H9 (cell line): Measurements from ENCODE around the gene UST. TPM values are rescaled to one million over a fixed set of nuclear protein-coding genes. Genes with fewer than 3 reads are reported as not detected.

Source experiments
- DNase-seq: peaks from one replicate; pipeline ENCODE4 v3.0.0-alpha.2; 2017
- H2AFZ ChIP-seq: one replicate; pipeline ENCODE4 v1.6.1; 2013; ENCODE audit warnings: mild to moderate bottlenecking, low read length, control low read depth, moderate library complexity
- H2AK5ac ChIP-seq: 2 replicates; pipeline ENCODE4 v1.6.1; 2013; ENCODE audit warnings: low read length, control low read depth, mixed read lengths; ENCODE audit not compliant: insufficient read length
- H2BK120ac ChIP-seq: one replicate; pipeline ENCODE4 v1.6.1; 2013; ENCODE audit warnings: low read depth, mild to moderate bottlenecking, low read length, control low read depth, inconsistent platforms; ENCODE audit not compliant: poor library complexity, severe bottlenecking
- H2BK12ac ChIP-seq: 2 replicates; pipeline ENCODE4 v1.6.1; 2013; ENCODE audit warnings: low read length, control low read depth, mixed read lengths, low read depth; ENCODE audit not compliant: insufficient read length
- H2BK15ac ChIP-seq: 2 replicates; pipeline ENCODE4 v1.6.1; 2013; ENCODE audit warnings: low read depth, low read length, control low read depth
- H2BK20ac ChIP-seq: one replicate; pipeline ENCODE4 v1.6.1; 2013; ENCODE audit warnings: low read depth, mild to moderate bottlenecking, low read length, control low read depth, inconsistent platforms; ENCODE audit not compliant: poor library complexity, severe bottlenecking
- H2BK5ac ChIP-seq: 2 replicates; pipeline ENCODE4 v1.6.1; 2013; ENCODE audit warnings: low read length, control low read depth, mixed read lengths; ENCODE audit not compliant: insufficient read length
- H3K14ac ChIP-seq: 2 replicates; pipeline ENCODE4 v1.6.1; 2013; ENCODE audit warnings: low read length, control low read depth; ENCODE audit not compliant: insufficient read depth
- H3K18ac ChIP-seq: 2 replicates; pipeline ENCODE4 v1.6.1; 2013; ENCODE audit warnings: low read depth, mild to moderate bottlenecking, mixed read lengths, low read length, control low read depth; ENCODE audit not compliant: insufficient read length
- H3K23ac ChIP-seq: 2 replicates; pipeline ENCODE4 v1.6.1; 2013; ENCODE audit warnings: low read length, control low read depth, mixed read lengths, low read depth; ENCODE audit not compliant: insufficient read length
- H3K23me2 ChIP-seq: 2 replicates; pipeline ENCODE4 v1.6.1; 2013; ENCODE audit warnings: low read depth, mild to moderate bottlenecking, mixed read lengths, low read length, control low read depth; ENCODE audit not compliant: insufficient read length, poor library complexity, severe bottlenecking
- H3K27ac ChIP-seq: 2 replicates; pipeline ENCODE4 v1.5.1; 2013; ENCODE audit warnings: low read length, control low read depth, mixed read lengths, low read depth; ENCODE audit not compliant: insufficient read length
- H3K27me3 ChIP-seq: 2 replicates; pipeline ENCODE4 v1.6.1; 2013; ENCODE audit warnings: low read length, control low read depth, inconsistent platforms; ENCODE audit not compliant: insufficient read depth
- H3K4ac ChIP-seq: 2 replicates; pipeline ENCODE4 v1.6.1; 2013; ENCODE audit warnings: low read depth, mild to moderate bottlenecking, control low read depth, inconsistent platforms, low read length, moderate library complexity
- H3K4me1 ChIP-seq: 2 replicates; pipeline ENCODE4 v1.6.1; 2013; ENCODE audit warnings: low read length, control low read depth, inconsistent platforms; ENCODE audit not compliant: insufficient read depth
- H3K4me2 ChIP-seq: 2 replicates; pipeline ENCODE4 v1.6.1; 2013; ENCODE audit warnings: low read length, control low read depth, mixed read lengths; ENCODE audit not compliant: insufficient read length, insufficient read depth
- H3K56ac ChIP-seq: 2 replicates; pipeline ENCODE4 v1.6.1; 2013; ENCODE audit warnings: low read depth, mild to moderate bottlenecking, mixed read lengths, low read length, control low read depth; ENCODE audit not compliant: insufficient read length
- H3K79me1 ChIP-seq: 2 replicates; pipeline ENCODE4 v1.6.1; 2013; ENCODE audit warnings: low read depth, mild to moderate bottlenecking, moderate library complexity, low read length, control low read depth, inconsistent platforms; ENCODE audit not compliant: insufficient read depth, poor library complexity, severe bottlenecking
- H3K79me2 ChIP-seq: 2 replicates; pipeline ENCODE4 v1.6.1; 2013; ENCODE audit warnings: low read length, control low read depth, inconsistent platforms; ENCODE audit not compliant: insufficient read depth
- H3K9ac ChIP-seq: 2 replicates; pipeline ENCODE4 v1.6.1; 2013; ENCODE audit warnings: low read length, control low read depth, mixed read lengths; ENCODE audit not compliant: insufficient read length; ENCODE audit errors: extremely low read depth
- H3K9me3 ChIP-seq: one replicate; pipeline ENCODE4 v1.6.1; 2013; ENCODE audit warnings: low read depth, low read length, inconsistent platforms; ENCODE audit not compliant: control insufficient read depth
- H3T11ph ChIP-seq: one replicate; pipeline ENCODE4 v1.6.1; 2013; ENCODE audit warnings: mild to moderate bottlenecking, low read length, control low read depth, inconsistent platforms
- H4K20me1 ChIP-seq: one replicate; pipeline ENCODE4 v1.6.1; 2013; ENCODE audit not compliant: control insufficient read depth, insufficient read length, insufficient read depth
- H4K5ac ChIP-seq: 2 replicates; pipeline ENCODE4 v1.6.1; 2013; ENCODE audit warnings: low read depth, mild to moderate bottlenecking, mixed read lengths, low read length, control low read depth; ENCODE audit not compliant: insufficient read length
- H4K8ac ChIP-seq: replicated peaks from 2 replicates; pipeline ENCODE4 v1.6.1; 2013; ENCODE audit warnings: low read length, control low read depth, mixed read lengths, low read depth; ENCODE audit not compliant: insufficient read length
- H4K91ac ChIP-seq: 2 replicates; pipeline ENCODE4 v1.6.1; 2013; ENCODE audit warnings: low read depth, mild to moderate bottlenecking, moderate library complexity, mixed read lengths, low read length, control low read depth; ENCODE audit not compliant: insufficient read length
- H3K27ac Mint-ChIP-seq, 3 experiments: 2 replicates in 2 of 3; 3 replicates in 1 of 3; pipeline ENCODE4 v1.8.0; 2020 to 2021; ENCODE audit warnings: mixed read lengths in 3 of 3, mild to moderate bottlenecking in 1 of 3, moderate library complexity in 1 of 3
- H3K27me3 Mint-ChIP-seq: 2 replicates; pipeline ENCODE4 v1.8.0; 2021; ENCODE audit warnings: low read depth, mild to moderate bottlenecking, moderate library complexity, mixed read lengths
- H3K36me3 Mint-ChIP-seq, 3 experiments: 2 replicates in 2 of 3; 3 replicates in 1 of 3; pipeline ENCODE4 v1.8.0; 2020 to 2021; ENCODE audit warnings: low read depth in 3 of 3, mixed read lengths in 3 of 3; ENCODE audit not compliant: insufficient read depth in 1 of 3
- H3K4me1 Mint-ChIP-seq, 2 experiments: 2 replicates each; pipeline ENCODE4 v1.8.0; 2020; ENCODE audit warnings: mixed read lengths in 2 of 2
- H3K4me3 Mint-ChIP-seq, 2 experiments: 2 replicates in 1 of 2; 3 replicates in 1 of 2; pipeline ENCODE4 v1.8.0; 2020 to 2021; ENCODE audit warnings: mild to moderate bottlenecking in 2 of 2, mixed read lengths in 2 of 2, moderate library complexity in 1 of 2
- H3K9me3 Mint-ChIP-seq, 2 experiments: 2 replicates in 1 of 2; 3 replicates in 1 of 2; pipeline ENCODE4 v1.8.0; 2020; ENCODE audit warnings: mild to moderate bottlenecking in 2 of 2, mixed read lengths in 2 of 2, moderate library complexity in 1 of 2
- CTCF ChIP-seq: fragments of 200-600 bp; sonication (generic); conservative IDR thresholded peaks from 3 replicates; pipeline ENCODE4 v1.8.0; 2021; ENCODE audit warnings: antibody characterized with exemption, mild to moderate bottlenecking
- WGBS: extraction: QIAGEN DNeasy Blood & Tissue Kit; methylation state at CpG from one replicate; pipeline ENCODE4 v1.1.7; 2013; ENCODE audit warnings: missing lambda C conversion rate, low lambda C conversion rate, mixed read lengths; ENCODE audit not compliant: insufficient read length; ENCODE audit errors: extremely low coverage; 5-methylcytosine and 5-hydroxymethylcytosine counted together
- total RNA-seq: library from RNA; stranded (reverse); gene quantifications from 2 replicates; pipeline ENCODE4 v1.2.1, GENCODE V29; 2021

UST gene
- total RNA-seq, 1 experiment from 2014 or later = 14.4 TPM

- no CpG with 5 or more reads among the region's 5 CpGs for WGBS
- no peak overlapping the region for H3K27ac ChIP-seq
- no peak overlapping the region for H4K5ac ChIP-seq
- H3K23ac ChIP-seq = no peak overlapping the region
- H3K27me3 ChIP-seq = no peaks in the 10 kb centered on the region
- no peak overlapping the region for H3T11ph ChIP-seq
- no peaks in the 10 kb centered on the region for H4K20me1 ChIP-seq
- H4K8ac ChIP-seq = no peak overlapping the region
- Mint-ChIP-seq H3K4me1 (peaks cover 5 to 8% of the 10 kb centered on the region in 2 experiments), H3K36me3 (peaks cover 0 to 3% (median 0%) of the 10 kb centered on the region in 3 experiments; a peak in 2 of 7 replicates), H3K4me3 (no peak overlapping the region), H3K27me3 (no peaks in the 10 kb centered on the region; the same call in 1 of the 2 replicates), H3K9me3 (no peaks in the 10 kb centered on the region), H3K27ac (no peak overlapping the region; a peak in 1 of 7 replicates)
- H3K79me1 ChIP-seq = no peaks in the 10 kb centered on the region
- no peak overlapping the region for H3K18ac ChIP-seq
- no peak overlapping the region for H3K9ac ChIP-seq
- no peak overlapping the region for H4K91ac ChIP-seq
- no peak overlapping the region for H2BK15ac ChIP-seq
- no peak overlapping the region for H2AFZ ChIP-seq
- no peak overlapping the region for H2BK5ac ChIP-seq
- H3K4ac ChIP-seq = no peak overlapping the region
- no peaks in the 10 kb centered on the region for H3K23me2 ChIP-seq
- no peak overlapping the region for H3K4me2 ChIP-seq
- H2BK120ac ChIP-seq = no peak overlapping the region
- no peaks in the 10 kb centered on the region for H3K79me2 ChIP-seq
- H3K9me3 ChIP-seq = no peaks in the 10 kb centered on the region
- DNase-seq = no peak
- no peaks in the 10 kb centered on the region for H3K4me1 ChIP-seq
- no peak overlapping the region for H2BK20ac ChIP-seq
- no peak for TF ChIP-seq CTCF
- H3K56ac ChIP-seq = no peak overlapping the region
- H2AK5ac ChIP-seq = no peak overlapping the region
- no peak overlapping the region for H3K14ac ChIP-seq
- H2BK12ac ChIP-seq = no peak overlapping the region
Observed at GRCh38 chr6:149080511-149080910, 333.7 kb downstream of the UST start.
